PFSK-1 (cell line): Measurements from ENCODE around the gene RFTN1.

Experiments
- FOXP2 ChIP-seq: optimal IDR thresholded peaks from 2 replicates; pipeline ENCODE3; 2011; ENCODE audit warnings: borderline replicate concordance, control low read depth, inconsistent platforms; ENCODE audit not compliant: insufficient read depth; ENCODE audit errors: extremely low read length, extremely low read depth
- POLR2AphosphoS5 ChIP-seq: IDR thresholded peaks from 2 replicates; pipeline ENCODE4 v1.6.1; 2012; ENCODE audit warnings: low read depth, mild to moderate bottlenecking, control low read depth, low read length, moderate library complexity
- REST ChIP-seq, 2 experiments: IDR thresholded peaks; 2 replicates each; pipeline versions ENCODE4 v1.6.1 to v1.8.0; 2011 to 2012; ENCODE audit warnings: low read depth in 2 of 2, low read length in 2 of 2, control low read depth in 1 of 2, inconsistent platforms in 1 of 2, mild to moderate bottlenecking in 1 of 2, moderate library complexity in 1 of 2; ENCODE audit not compliant: insufficient read depth in 1 of 2
- SIN3A ChIP-seq: IDR thresholded peaks from 2 replicates; pipeline ENCODE4 v1.6.1; 2012; ENCODE audit warnings: mild to moderate bottlenecking, low read length, moderate library complexity, borderline replicate concordance; ENCODE audit not compliant: insufficient read depth
- TAF1 ChIP-seq: IDR thresholded peaks from 2 replicates; pipeline ENCODE4 v1.6.1; 2012; ENCODE audit warnings: low read length, control low read depth, borderline replicate concordance; ENCODE audit not compliant: insufficient read depth

The RFTN1 gene

DNA sequence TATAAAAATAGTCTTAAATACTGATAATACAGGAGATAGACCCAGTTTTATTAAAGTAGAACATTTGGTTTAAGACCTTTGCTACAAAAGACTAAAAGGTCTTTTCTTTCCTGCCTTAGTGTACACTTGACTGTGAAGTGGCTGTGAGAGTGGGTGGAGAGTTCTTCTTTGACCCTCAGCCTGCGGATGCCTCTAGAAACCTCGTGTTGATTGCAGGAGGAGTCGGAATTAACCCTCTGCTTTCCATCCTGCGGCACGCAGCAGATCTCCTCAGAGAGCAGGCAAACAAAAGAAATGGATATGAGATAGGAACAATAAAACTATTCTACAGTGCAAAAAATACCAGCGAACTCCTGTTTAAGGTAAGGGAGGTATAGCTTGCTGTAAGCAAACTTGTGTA is 212.0 kb downstream of the RFTN1 start:
- TF ChIP-seq TAF1 (no peak), FOXP2 (no peak), POLR2AphosphoS5 (no peak), SIN3A (no peak), REST (IDR thresholded peaks at IDR 0.05; ENCODE audit: insufficient read depth in 1 of 2, low read depth in 2 of 2, low read length in 2 of 2) (no peak)

DNA sequence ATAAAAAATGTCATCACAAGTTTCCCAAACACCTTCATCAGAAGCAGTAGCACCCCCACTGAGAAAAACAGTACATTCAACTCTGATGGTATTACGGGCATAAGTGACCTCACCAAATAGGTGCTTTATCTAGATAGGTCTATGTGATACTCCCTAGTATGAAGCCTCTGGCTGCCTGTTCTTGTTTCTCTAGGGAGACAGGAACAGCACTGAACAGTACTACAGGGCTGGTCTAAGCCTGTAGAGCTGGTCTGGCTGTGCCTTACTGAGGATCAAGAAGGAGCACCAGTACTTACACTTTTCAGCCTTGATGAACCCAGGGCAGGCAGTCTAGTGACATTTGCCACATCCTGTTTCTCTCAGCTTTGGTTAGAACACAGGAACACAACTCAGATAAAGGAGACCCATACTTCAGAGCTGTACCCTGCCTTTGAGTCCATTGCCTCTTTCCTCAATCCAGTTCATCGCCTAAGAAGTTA is 212.6 kb downstream of the RFTN1 start:
- TF ChIP-seq TAF1 (no peak), SIN3A (no peak), REST (IDR thresholded peaks at IDR 0.05; ENCODE audit: insufficient read depth in 1 of 2, low read depth in 2 of 2, low read length in 2 of 2) (no peak), FOXP2 (no peak), POLR2AphosphoS5 (no peak)

GRCh38 chr3:16300307-16300706 is 213.2 kb downstream of the RFTN1 start:
- no peak for TF ChIP-seq TAF1

- TF ChIP-seq POLR2AphosphoS5: no peak
- TF ChIP-seq FOXP2: no peak
- no peak for TF ChIP-seq SIN3A
- no peak for TF ChIP-seq TAF1
- no peak for TF ChIP-seq REST (IDR thresholded peaks at IDR 0.05; ENCODE audit: insufficient read depth in 1 of 2, low read depth in 2 of 2, low read length in 2 of 2)
These were observed 213.8 kb downstream of the RFTN1 start for GRCh38 chr3:16299746-16300145.

DNA sequence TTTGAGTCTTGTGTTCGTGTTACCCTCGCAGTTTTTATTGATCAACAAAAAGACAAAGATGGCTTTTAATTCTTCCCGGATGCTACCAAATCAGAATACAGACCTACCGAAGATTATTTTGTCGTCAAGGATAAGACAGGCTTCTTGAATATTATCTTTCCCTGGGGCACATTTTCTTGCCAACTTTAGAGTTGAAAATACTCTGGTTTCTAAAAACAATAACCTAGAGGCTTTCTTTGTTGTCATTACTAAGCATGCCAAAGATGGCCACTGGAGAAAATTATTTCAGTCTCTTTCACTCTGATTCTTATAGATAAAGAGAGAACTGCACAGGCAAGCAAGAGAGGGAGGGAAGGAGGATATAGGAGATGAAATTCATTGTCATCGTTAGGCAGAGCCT is 214.6 kb downstream of the RFTN1 start:
- TF ChIP-seq REST (IDR thresholded peaks at IDR 0.05; ENCODE audit: insufficient read depth in 1 of 2, low read depth in 2 of 2, low read length in 2 of 2) (no peak), SIN3A (no peak), FOXP2 (no peak), TAF1 (no peak), POLR2AphosphoS5 (no peak)
